ENCODE results near the gene SPTBN1.

- TF ChIP-seq CTCF (IDR thresholded peaks at IDR 0.05), result no peak
- no peak for TF ChIP-seq POLR2A (IDR thresholded peaks at IDR 0.05)
These were observed 73.8 kb downstream of the SPTBN1 start for GRCh38 chr2:54529935-54530334.
